ENCODE results near the gene DOK4. TPM values are rescaled to one million over a fixed set of nuclear protein-coding genes. Genes with fewer than 3 reads are reported as not detected.
A peak's percentile ranks its signal among the peaks of the same experiment; 100 is the strongest.

Gene DOK4
- total RNA-seq, 4 donors from 2014 or later: 16.6 to 36.6 (median 26.6) TPM

DNA sequence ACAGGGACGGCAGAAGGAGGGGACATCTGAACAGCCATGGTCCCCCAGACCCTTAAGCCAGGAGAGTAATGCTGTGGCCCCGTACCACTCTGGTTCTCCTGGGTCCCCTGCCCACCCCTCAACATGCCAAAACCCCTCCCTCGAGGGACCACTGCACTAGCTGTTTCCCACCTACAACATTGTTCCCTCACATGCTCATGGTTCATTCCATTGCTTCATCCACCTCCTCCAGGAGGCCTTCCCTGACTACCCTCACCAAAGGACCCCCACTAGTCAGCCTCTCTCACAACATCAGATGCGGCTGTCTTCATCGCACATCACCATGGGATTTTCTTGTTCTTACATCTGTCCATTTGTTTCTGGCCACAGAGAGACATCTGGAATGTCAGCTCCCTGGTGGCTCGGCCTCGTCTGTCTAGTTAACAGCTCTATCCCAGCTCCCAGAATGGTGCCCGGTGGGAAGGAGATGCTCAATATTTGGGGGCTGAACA lies 1.7 kb downstream of the DOK4 start:
- Histone ChIP-seq H3K36me3 (no peaks in the 10 kb centered on the region), H3K4me1 (peaks cover 0 to 46% (median 22%) of the 10 kb centered on the region in 3 donors), H3K9me3 (no peaks in the 10 kb centered on the region), H3K4me3 (no peak overlapping the region), H3K27me3 (no peaks in the 10 kb centered on the region), H3K27ac (peak overlapping the region in 3 of 4 donors; percentile 72 to 82 (median 73))
- no peak for ATAC-seq
- 88 to 95% methylated on average over 7 of the region's 8 CpGs for WGBS, 2 donors (ENCODE audit: low coverage in 1 of 2)
- TF ChIP-seq EP300 (IDR thresholded peaks at IDR 0.05): no peak
- TF ChIP-seq POLR2AphosphoS5 (IDR thresholded peaks at IDR 0.05): no peak
- TF ChIP-seq, protein P1, sequence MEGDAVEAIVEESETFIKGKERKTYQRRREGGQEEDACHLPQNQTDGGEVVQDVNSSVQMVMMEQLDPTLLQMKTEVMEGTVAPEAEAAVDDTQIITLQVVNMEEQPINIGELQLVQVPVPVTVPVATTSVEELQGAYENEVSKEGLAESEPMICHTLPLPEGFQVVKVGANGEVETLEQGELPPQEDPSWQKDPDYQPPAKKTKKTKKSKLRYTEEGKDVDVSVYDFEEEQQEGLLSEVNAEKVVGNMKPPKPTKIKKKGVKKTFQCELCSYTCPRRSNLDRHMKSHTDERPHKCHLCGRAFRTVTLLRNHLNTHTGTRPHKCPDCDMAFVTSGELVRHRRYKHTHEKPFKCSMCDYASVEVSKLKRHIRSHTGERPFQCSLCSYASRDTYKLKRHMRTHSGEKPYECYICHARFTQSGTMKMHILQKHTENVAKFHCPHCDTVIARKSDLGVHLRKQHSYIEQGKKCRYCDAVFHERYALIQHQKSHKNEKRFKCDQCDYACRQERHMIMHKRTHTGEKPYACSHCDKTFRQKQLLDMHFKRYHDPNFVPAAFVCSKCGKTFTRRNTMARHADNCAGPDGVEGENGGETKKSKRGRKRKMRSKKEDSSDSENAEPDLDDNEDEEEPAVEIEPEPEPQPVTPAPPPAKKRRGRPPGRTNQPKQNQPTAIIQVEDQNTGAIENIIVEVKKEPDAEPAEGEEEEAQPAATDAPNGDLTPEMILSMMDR (IDR thresholded peaks at IDR 0.05): no peak
- no peak for TF ChIP-seq POLR2A (IDR thresholded peaks at IDR 0.05)

GRCh38 chr16:57483725-57484514 lies 2.4 kb downstream of the DOK4 start:
- Histone ChIP-seq H3K36me3 (no peaks in the 10 kb centered on the region), H3K9me3 (no peaks in the 10 kb centered on the region), H3K27me3 (no peaks in the 10 kb centered on the region), H3K4me1 (peaks cover 0 to 53% (median 22%) of the 10 kb centered on the region in 3 donors), H3K4me3 (no peak overlapping the region), H3K27ac (no peak overlapping the region)
- WGBS, 2 donors (ENCODE audit: low coverage in 1 of 2): 54% methylated on average over 7 of the region's 19 CpGs; no CpG with 5 or more reads in 1 of the 2 donors
- TF ChIP-seq POLR2AphosphoS5 (IDR thresholded peaks at IDR 0.05): no peak
- no peak for TF ChIP-seq POLR2A (IDR thresholded peaks at IDR 0.05)
- TF ChIP-seq, protein P1 (IDR thresholded peaks at IDR 0.05): no peak
- no peak for ATAC-seq

DNA sequence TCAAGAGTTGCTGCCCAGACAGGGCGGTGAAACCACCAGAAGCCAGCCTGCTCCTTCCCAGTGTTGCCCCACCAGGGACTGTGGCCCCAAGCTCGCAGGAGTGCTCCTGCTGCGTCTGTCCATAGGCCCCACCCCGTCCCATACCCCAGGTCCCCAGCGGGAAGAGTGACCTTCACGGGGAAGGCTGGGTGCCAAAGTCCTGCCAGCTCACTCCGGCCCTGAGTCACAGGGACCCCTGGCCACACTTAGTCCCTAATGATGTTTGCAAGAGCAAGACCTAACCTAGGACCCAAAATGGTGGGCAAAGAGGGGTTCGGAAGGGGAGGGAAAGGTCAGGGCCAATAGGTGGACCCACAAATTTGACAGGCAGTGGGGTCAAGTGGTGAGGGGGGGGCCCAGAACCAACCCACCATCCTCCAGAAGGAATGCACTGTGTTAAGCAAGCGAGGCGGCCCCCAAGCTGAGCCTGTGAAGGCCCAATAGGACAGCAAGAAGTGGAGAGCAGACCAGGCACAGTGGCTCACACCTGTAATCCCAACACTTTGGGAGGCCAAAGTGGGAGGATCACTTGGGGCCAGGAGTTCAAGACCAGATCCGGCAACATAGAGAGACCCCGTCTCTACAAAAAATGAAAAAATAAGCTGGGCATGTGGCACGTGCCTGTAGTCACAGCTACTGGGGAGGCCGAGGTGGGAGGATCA lies 3.3 kb downstream of the DOK4 start:
- Histone ChIP-seq H3K27me3 (no peaks in the 10 kb centered on the region), H3K36me3 (peaks cover 0 to under 1% of the 10 kb centered on the region in 2 donors), H3K4me3 (no peak overlapping the region), H3K9me3 (no peaks in the 10 kb centered on the region), H3K4me1 (peaks cover 0 to 62% (median 24%) of the 10 kb centered on the region in 3 donors), H3K27ac (no peak overlapping the region)
- WGBS, 2 donors (ENCODE audit: low coverage in 1 of 2): 83% methylated on average over 4 of the region's 14 CpGs; no CpG with 5 or more reads in 1 of the 2 donors
- TF ChIP-seq EP300 (IDR thresholded peaks at IDR 0.05) (no peak), POLR2A (IDR thresholded peaks at IDR 0.05) (no peak), POLR2AphosphoS5 (IDR thresholded peaks at IDR 0.05) (no peak)
- TF ChIP-seq, protein P1 (IDR thresholded peaks at IDR 0.05): no peak
- ATAC-seq: no peak

- Histone ChIP-seq H3K36me3 (peaks cover 0 to 4% of the 10 kb centered on the region in 2 donors), H3K9me3 (no peaks in the 10 kb centered on the region), H3K27ac (peak overlapping the region in 1 of 4 donors; percentile 50), H3K4me3 (no peak overlapping the region), H3K4me1 (peaks cover 0 to 69% (median 30%) of the 10 kb centered on the region in 3 donors), H3K27me3 (no peaks in the 10 kb centered on the region)
- TF ChIP-seq POLR2AphosphoS5 (IDR thresholded peaks at IDR 0.05): no peak
- no peak for TF ChIP-seq EP300 (IDR thresholded peaks at IDR 0.05)
- TF ChIP-seq, protein P1 (IDR thresholded peaks at IDR 0.05): no peak
- TF ChIP-seq POLR2A (IDR thresholded peaks at IDR 0.05): no peak
- no peak for ATAC-seq
- 83% methylated on average over 2 of the region's 4 CpGs; no CpG with 5 or more reads in 1 of the 2 donors for WGBS, 2 donors (ENCODE audit: low coverage in 1 of 2)
Measured at GRCh38 chr16:57481421-57481820, 4.9 kb downstream of the DOK4 start.

All from gastroesophageal sphincter (tissue), 4 donors.